B cell (primary cell): ENCODE results near the gene AQP11. TPM values are rescaled to one million over a fixed set of nuclear protein-coding genes. Genes with fewer than 3 reads are reported as not detected.
"Not testable (repeated sequence)": the region's sequence is repeated elsewhere in the genome, so short reads cannot be mapped to it uniquely, and the experiment has no call there.

Source experiments
- ATAC-seq: fragments of 200-7000 bp; cut with Tn5 transposase; one replicate; pipeline ENCODE4 v1.10.0; 2021; ENCODE audit warnings: low read depth, mild to moderate bottlenecking, moderate number of reproducible peaks, moderate library complexity
- CTCF ChIA-PET: fragments of 350-600 bp; sonication (Branson Sonifier 250); formaldehyde crosslinking; loops from one replicate; lab custom pipeline; 2021; ENCODE audit warnings: antibody characterized with exemption, inconsistent platforms; lab: Charles Lee
- POLR2A ChIA-PET: fragments of 350-600 bp; sonication (Branson Sonifier 250); formaldehyde crosslinking; loops from one replicate; lab custom pipeline; 2021; ENCODE audit warnings: antibody characterized with exemption; lab: Charles Lee
- DNase-seq: peaks from one replicate; pipeline ENCODE4 v3.0.0; 2013
- H2AFZ ChIP-seq: 2 replicates; pipeline ENCODE4 v1.6.1; 2012; ENCODE audit warnings: mild to moderate bottlenecking, low read depth, low read length; ENCODE audit not compliant: insufficient read depth, poor library complexity, severe bottlenecking
- H3K27ac ChIP-seq, 2 donors: 1 replicate in 1 of 2; 2 replicates in 1 of 2; pipeline ENCODE4 v1.5.1; 2012 to 2013; ENCODE audit warnings: low read length in 2 of 2, mild to moderate bottlenecking in 2 of 2, moderate library complexity in 1 of 2
- H3K27me3 ChIP-seq, 4 experiments: fragments of 200-600 bp in 1 of 4; sonication (generic) in 1 of 4; replicated peaks in 1 of 4; 1 replicate in 2 of 4; 2 replicates in 2 of 4; pipeline versions ENCODE4 v1.6.1 to v1.7.0; 2013 to 2016; ENCODE audit warnings: low read length in 3 of 4, mild to moderate bottlenecking in 2 of 4, mixed read lengths in 1 of 4, moderate library complexity in 1 of 4; ENCODE audit not compliant: insufficient read depth in 4 of 4, control insufficient read depth in 3 of 4; ENCODE audit errors: control extremely low read depth in 1 of 4
- H3K36me3 ChIP-seq, 2 experiments: replicated peaks in 1 of 2; 1 replicate in 1 of 2; 2 replicates in 1 of 2; pipeline versions ENCODE4 v1.6.1 to v1.7.1; 2013; ENCODE audit warnings: low read length in 1 of 2; ENCODE audit not compliant: insufficient read depth in 2 of 2, control insufficient read depth in 1 of 2; ENCODE audit errors: control extremely low read depth in 1 of 2, extremely low read depth in 1 of 2
- H3K4me1 ChIP-seq, 2 donors: fragments of 200-600 bp in 1 of 2; sonication (generic) in 1 of 2; 1 replicate in 1 of 2; 2 replicates in 1 of 2; pipeline versions ENCODE4 v1.5.1 to v1.6.1; 2013 to 2017; ENCODE audit warnings: low read length in 2 of 2; ENCODE audit not compliant: control insufficient read depth in 2 of 2, insufficient read depth in 2 of 2
- H3K4me2 ChIP-seq: replicated peaks from 2 replicates; pipeline ENCODE3; 2012; ENCODE audit warnings: mild to moderate bottlenecking, low read depth, low read length; ENCODE audit not compliant: poor library complexity, severe bottlenecking
- H3K4me3 ChIP-seq, 5 experiments: fragments of 200-600 bp in 1 of 5; sonication (generic) in 1 of 5; 1 replicate in 3 of 5; 2 replicates in 2 of 5; pipeline versions ENCODE4 v1.5.1 to v1.7.0; 2011 to 2016; ENCODE audit warnings: low read length in 4 of 5, mild to moderate bottlenecking in 4 of 5, low read depth in 2 of 5, control low read depth in 1 of 5, moderate library complexity in 1 of 5; ENCODE audit not compliant: insufficient read depth in 1 of 5; ENCODE audit errors: control extremely low read depth in 1 of 5, extremely low read depth in 1 of 5
- H3K79me2 ChIP-seq: fragments of 200-600 bp; sonication (generic); one replicate; pipeline ENCODE4 v1.6.0; 2016; ENCODE audit warnings: low read length; ENCODE audit not compliant: control insufficient read depth, insufficient read depth
- H3K9ac ChIP-seq: fragments of 200-600 bp; sonication (generic); 2 replicates; pipeline ENCODE4 v1.6.1; 2017; ENCODE audit warnings: mild to moderate bottlenecking, low read length, moderate library complexity
- H3K9me3 ChIP-seq, 3 donors: one replicate each; pipeline versions ENCODE4 v1.6.1 to v1.7.1; 2013; ENCODE audit warnings: low read length in 2 of 3; ENCODE audit not compliant: control insufficient read depth in 2 of 3, insufficient read depth in 1 of 3; ENCODE audit errors: control extremely low read depth in 1 of 3
- H4K20me1 ChIP-seq: 2 replicates; pipeline ENCODE4 v1.6.0; 2012; ENCODE audit warnings: mild to moderate bottlenecking, low read length; ENCODE audit not compliant: insufficient read depth, control insufficient read depth, poor library complexity, severe bottlenecking
- H3K27ac Mint-ChIP-seq: one replicate; pipeline ENCODE4 v1.8.0; 2021; ENCODE audit warnings: mixed read lengths
- H3K27me3 Mint-ChIP-seq: one replicate; pipeline ENCODE4 v1.8.0; 2021; ENCODE audit warnings: mixed read lengths
- H3K4me1 Mint-ChIP-seq: one replicate; pipeline ENCODE4 v1.8.0; 2021; ENCODE audit warnings: mixed read lengths
- H3K4me3 Mint-ChIP-seq: one replicate; pipeline ENCODE4 v1.8.0; 2021; ENCODE audit warnings: mixed read lengths
- H3K9me3 Mint-ChIP-seq: one replicate; pipeline ENCODE4 v1.8.0; 2022; ENCODE audit warnings: mixed read lengths; ENCODE audit not compliant: insufficient read depth
- CTCF ChIP-seq: fragments of 200-600 bp; IDR thresholded peaks from one replicate; pipeline ENCODE4 v1.8.0; 2022; ENCODE audit warnings: antibody characterized with exemption, mild to moderate bottlenecking
- EZH2 ChIP-seq: IDR thresholded peaks from 2 replicates; pipeline ENCODE4 v1.6.1; 2012; ENCODE audit warnings: borderline replicate concordance, low read depth, mild to moderate bottlenecking, moderate library complexity, low read length; ENCODE audit not compliant: insufficient read depth, poor library complexity, severe bottlenecking
- WGBS: methylation state at CpG from one replicate; pipeline ENCODE4 v1.1.5; 2013; ENCODE audit warnings: missing lambda C conversion rate; ENCODE audit not compliant: insufficient coverage; 5-methylcytosine and 5-hydroxymethylcytosine counted together
- intact Hi-C: fragments of 100-400 bp; cut with micrococcal nuclease; formaldehyde crosslinking; loops from one replicate; pipeline ENCODE4 v1.10.0; 2022
- polyA plus RNA-seq: library from polyadenylated mRNA; depleted of rRNA; stranded (reverse); fragments of >200 nt; gene quantifications from 2 replicates; pipeline ENCODE4 v1.2.3, GENCODE V29; 2012
- total RNA-seq, 2 donors: library from RNA; stranded (reverse); fragments of 120-200 nt in 1 of 2; gene quantifications; 1 replicate in 1 of 2; 2 replicates in 1 of 2; pipeline versions ENCODE4 v1.2.3 to v1.2.4, GENCODE V29; 2013 to 2022

The AQP11 gene
- total and polyA plus RNA-seq, 2 donors (not counting 1 experiment from before 2014, with no cell fraction given), result 0.19 to 0.47 TPM

- Mint-ChIP-seq H3K27ac (no peak overlapping the region), H3K4me1 (no peaks in the 10 kb centered on the region), H3K9me3 (no peaks in the 10 kb centered on the region), H3K4me3 (no peak overlapping the region), H3K27me3 (peaks cover 29% of the 10 kb centered on the region)
- no CpG with 5 or more reads among the region's 2 CpGs for WGBS
- no peak overlapping the region for H2AFZ ChIP-seq
- intact Hi-C loops, result no loop called here
- H3K27ac ChIP-seq, result no peak overlapping the region
- CTCF ChIA-PET, result interaction anchor here (1.9 kb wide), 1 partner anchor 21 kb away, joined by 5 read pairs; no protein-coding TSS in a partner anchor
- no peaks in the 10 kb centered on the region for H4K20me1 ChIP-seq
- no peak for DNase-seq
- H3K79me2 ChIP-seq, result no peaks in the 10 kb centered on the region
- ATAC-seq, result no peak
- no peak for TF ChIP-seq CTCF
- TF ChIP-seq EZH2, result no peak
- no peaks in the 10 kb centered on the region for H3K9me3 ChIP-seq
- POLR2A ChIA-PET, result no interaction called here
- no peak overlapping the region for H3K4me3 ChIP-seq
- H3K4me2 ChIP-seq, result no peak overlapping the region
- no peak overlapping the region for H3K9ac ChIP-seq
- no peaks in the 10 kb centered on the region for H3K27me3 ChIP-seq
- H3K36me3 ChIP-seq, result no peaks in the 10 kb centered on the region
- no peaks in the 10 kb centered on the region for H3K4me1 ChIP-seq
Measured at GRCh38 chr11:77569676-77570070, 20.1 kb upstream of the AQP11 start.

DNA sequence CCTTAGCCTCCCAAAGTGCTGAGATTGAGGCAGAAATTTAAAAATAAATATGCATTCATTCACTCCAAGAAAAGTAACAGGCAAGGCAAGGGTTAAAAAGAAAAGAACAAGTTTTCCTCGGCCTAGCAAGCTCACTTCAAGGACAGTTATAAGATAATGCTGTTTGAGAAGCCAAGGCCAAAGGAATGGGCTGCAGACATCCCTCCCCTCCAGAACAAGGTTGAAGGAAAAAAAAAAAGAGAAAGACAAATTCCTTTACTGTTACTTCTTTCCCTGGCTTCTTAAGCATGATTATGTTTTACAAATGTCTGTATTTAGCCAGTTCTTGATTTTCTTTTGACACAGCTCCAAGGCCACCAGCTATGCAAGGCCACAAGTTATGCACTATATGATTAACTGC is 18.9 kb upstream of the AQP11 start:
- H3K9ac ChIP-seq, H3K4me3 ChIP-seq, H3K9me3 Mint-ChIP-seq, H3K4me2 ChIP-seq, H3K27ac Mint-ChIP-seq, ATAC-seq, intact Hi-C loops, H3K79me2 ChIP-seq, POLR2A ChIA-PET, H3K4me1 ChIP-seq, DNase-seq, H3K27me3 ChIP-seq, H3K27ac ChIP-seq, H2AFZ ChIP-seq, H3K9me3 ChIP-seq, H4K20me1 ChIP-seq, H3K4me3 Mint-ChIP-seq, H3K36me3 ChIP-seq, H3K4me1 Mint-ChIP-seq: not testable (repeated sequence)
- peaks cover 28% of the 10 kb centered on the region for H3K27me3 Mint-ChIP-seq
- CTCF ChIA-PET, result interaction anchor here (0.7 kb wide), 1 partner anchor 444 kb away, joined by 3 read pairs; no protein-coding TSS in a partner anchor
- no CpG with 5 or more reads among the region's 1 CpG for whole genome bisulfite sequencing

DNA sequence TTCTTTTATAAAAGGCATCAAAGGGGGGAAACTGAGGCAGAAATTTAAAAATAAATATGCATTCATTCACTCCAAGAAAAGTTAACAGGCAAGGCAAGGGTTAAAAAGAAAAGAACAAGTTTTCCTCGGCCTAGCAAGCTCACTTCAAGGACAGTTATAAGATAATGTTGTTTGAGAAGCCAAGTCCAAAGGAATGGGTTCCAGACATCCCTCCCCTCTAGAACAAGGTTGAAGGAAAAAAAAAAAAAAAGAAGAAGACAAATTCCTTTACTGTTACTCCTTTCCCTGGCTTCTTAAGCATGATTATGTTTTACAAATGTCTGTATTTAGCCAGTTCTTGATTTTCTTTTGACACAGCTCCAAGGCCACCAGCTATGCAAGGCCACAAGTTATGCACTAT is 14.3 kb upstream of the AQP11 start:
- intact Hi-C loops, H3K4me3 ChIP-seq, H3K79me2 ChIP-seq, H3K9me3 Mint-ChIP-seq, H3K9ac ChIP-seq, H2AFZ ChIP-seq, H3K27ac Mint-ChIP-seq, H3K4me2 ChIP-seq, POLR2A ChIA-PET, H3K27me3 ChIP-seq, H3K27me3 Mint-ChIP-seq, CTCF ChIA-PET, H3K4me1 ChIP-seq, H3K4me3 Mint-ChIP-seq, H3K36me3 ChIP-seq, H3K27ac ChIP-seq, H3K9me3 ChIP-seq, DNase-seq, H3K4me1 Mint-ChIP-seq, ATAC-seq, H4K20me1 ChIP-seq: not testable (repeated sequence)
- WGBS, result no CpG with 5 or more reads among the region's 1 CpG
